ENCODE data around the gene AVPR2.

AVPR2 gene

GRCh38 chrX:153934148-153934761, 29.8 kb downstream of the AVPR2 start:
- no peak for DNase-seq

DNA sequence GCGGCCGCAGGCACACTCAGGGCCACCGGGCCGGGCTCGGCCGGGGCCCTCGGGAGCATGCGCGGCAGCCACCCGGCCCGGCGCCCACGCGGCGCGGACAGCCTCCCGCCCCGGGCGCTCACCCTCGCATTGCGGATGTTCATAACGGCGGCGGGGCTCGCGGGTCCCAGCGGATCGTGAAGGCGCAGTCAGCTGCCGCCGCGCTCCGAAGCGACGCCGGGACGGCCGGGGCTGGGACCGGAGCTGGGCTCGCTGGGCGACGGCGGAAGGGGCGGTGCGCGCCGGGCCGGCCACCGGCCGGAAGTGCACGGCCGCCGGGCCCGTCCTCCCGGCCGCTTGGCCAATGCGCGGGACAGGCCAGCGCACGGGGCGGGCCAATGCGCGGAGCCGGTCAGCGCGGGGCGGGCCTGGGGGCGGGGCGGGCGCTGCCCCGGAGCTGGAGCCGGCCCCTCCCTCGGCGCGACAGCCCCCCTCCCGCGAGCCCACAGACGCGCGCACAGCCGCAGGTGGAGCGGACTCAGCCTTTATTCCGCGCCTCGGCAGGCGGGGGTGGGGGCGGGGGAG, 30.4 kb downstream of the AVPR2 start, which contains the start of gene NAA10:
Gene NAA10, minus strand, starts transcription at position 276 of the 564 bp plus-strand sequence. Its CDS starts 133 bp downstream, at position 143.
- DNase-seq: peak; percentile 38 to 71

DNA sequence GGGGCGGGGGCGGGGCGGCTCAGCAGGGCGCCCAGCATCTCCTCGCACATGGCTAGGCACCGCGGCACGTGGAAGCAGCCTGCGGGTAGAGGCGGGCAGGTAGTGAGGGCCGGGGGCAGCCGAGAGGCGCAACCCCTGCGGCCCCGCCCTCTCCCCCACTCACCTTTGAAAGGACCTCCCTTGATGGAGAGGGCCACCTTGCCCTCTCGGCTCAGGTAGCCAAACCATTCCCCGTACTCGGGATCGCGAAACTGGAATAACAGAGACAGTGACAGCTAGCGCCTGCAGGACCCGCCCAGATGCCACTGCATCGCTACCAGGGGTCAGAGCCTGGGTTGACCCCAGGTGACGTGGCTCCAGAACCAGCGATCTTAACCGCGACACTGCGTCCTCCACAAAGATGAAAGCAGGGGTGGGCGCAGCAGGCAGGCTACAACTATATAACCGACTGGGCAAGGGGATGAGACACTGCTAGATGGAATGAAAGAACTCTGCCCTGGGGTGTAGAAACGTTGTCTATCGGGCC, 30.9 kb downstream of the AVPR2 start:
- DNase-seq: no peak

DNA sequence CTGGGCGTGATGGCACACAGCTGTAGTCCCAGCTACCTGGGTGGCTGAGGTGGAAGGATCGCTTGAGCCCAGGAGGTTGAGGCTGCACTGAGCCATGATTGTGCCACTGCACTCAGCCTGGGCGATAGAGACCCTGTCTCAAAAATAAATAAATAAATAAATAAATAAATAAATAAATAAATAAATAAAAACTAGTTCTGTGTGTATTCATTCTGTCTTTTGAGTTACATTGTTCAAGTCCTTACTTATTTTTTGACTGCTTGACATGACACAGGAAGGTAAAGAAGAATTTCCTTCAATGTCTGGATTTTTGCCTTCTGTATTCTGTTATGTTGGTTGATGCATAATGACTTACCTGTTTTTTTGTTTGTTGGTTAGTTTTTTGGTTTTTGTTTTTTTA, 32.6 kb downstream of the AVPR2 start:
- no peak for DNase-seq

DNA sequence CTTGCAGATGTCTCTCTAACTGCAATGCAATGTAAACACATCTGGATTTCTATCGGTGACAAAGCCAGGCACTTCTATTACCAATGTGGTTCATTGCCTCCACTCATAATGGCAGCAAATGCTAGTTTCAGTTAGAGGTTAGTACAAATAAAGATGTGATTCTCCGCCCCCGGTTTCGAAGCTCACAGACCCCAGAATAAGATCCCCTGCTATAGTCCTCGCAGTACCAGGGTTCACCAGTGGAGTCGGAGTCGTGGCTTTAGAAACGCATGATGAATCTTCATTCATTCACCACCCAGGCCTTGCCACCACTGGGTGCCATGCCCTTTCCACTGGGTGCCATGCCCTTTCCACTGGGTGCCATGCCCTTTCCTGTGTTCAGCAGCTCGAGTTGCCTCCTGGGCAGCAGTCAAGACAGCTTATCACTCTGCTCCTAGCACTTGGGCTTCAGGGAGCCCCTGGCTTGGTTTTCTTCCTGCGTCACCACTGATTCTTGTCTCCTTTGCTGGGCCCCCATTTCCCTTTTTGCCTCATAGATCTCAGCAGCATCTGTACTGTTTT, 33.8 kb downstream of the AVPR2 start:
- no peak for DNase-seq

- no peak for DNase-seq
Measured at GRCh38 chrX:153939573-153939972, 35.1 kb downstream of the AVPR2 start.

GRCh38 chrX:153941336-153942252, 37.1 kb downstream of the AVPR2 start:
- DNase-seq: no peak

GRCh38 chrX:153944140-153944799, 39.8 kb downstream of the AVPR2 start, which contains the start of gene RENBP:
Gene RENBP (minus strand): TSS chrX:153944643. CDS start chrX:153944610, 33 bp downstream.
- DNase-seq: no peak

- DNase-seq: no peak
Measured at GRCh38 chrX:153944800-153945150, 40.3 kb downstream of the AVPR2 start.

GRCh38 chrX:153945956-153946943, 41.8 kb downstream of the AVPR2 start:
- DNase-seq: no peak

DNA sequence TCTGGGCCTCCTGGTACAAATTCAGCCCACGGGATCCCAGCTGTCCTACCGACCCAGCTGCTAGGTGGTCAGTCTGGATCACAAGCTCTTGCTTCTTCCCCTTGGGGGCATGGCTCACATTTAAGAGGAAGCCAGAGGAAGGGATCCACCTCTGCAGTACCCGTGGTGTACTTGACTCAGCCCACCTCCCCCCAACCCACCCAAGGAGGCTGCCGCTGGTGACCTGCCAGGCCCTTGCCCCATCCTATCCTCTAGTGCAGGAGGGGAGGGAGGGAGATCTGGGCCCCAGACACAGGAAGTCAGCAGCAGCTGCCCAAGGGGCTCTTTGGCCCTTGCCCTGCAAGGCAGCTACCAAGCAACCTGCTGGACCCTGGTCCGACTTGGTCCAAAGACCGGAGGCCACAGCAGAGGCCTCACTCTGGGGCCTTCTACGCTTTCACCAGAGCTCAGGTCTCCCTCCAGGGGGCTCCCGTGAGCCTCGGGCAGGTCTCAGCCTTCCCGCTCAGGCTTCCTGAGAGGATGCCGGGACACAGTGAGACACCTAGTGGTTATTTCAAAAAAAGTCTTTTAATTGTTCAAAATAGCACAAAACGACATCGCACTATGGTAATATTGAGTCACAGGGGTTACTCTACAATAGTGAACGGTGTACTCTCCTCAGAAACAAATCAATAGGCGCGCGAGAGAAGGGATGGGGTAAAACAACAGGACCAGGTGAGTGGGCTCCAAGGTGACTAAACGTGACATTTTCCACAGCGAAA, 42.7 kb downstream of the AVPR2 start:
- peak; percentile 36 to 69 for DNase-seq

- DNase-seq: no peak
Measured at GRCh38 chrX:153948002-153948466, 43.6 kb downstream of the AVPR2 start.

DNA sequence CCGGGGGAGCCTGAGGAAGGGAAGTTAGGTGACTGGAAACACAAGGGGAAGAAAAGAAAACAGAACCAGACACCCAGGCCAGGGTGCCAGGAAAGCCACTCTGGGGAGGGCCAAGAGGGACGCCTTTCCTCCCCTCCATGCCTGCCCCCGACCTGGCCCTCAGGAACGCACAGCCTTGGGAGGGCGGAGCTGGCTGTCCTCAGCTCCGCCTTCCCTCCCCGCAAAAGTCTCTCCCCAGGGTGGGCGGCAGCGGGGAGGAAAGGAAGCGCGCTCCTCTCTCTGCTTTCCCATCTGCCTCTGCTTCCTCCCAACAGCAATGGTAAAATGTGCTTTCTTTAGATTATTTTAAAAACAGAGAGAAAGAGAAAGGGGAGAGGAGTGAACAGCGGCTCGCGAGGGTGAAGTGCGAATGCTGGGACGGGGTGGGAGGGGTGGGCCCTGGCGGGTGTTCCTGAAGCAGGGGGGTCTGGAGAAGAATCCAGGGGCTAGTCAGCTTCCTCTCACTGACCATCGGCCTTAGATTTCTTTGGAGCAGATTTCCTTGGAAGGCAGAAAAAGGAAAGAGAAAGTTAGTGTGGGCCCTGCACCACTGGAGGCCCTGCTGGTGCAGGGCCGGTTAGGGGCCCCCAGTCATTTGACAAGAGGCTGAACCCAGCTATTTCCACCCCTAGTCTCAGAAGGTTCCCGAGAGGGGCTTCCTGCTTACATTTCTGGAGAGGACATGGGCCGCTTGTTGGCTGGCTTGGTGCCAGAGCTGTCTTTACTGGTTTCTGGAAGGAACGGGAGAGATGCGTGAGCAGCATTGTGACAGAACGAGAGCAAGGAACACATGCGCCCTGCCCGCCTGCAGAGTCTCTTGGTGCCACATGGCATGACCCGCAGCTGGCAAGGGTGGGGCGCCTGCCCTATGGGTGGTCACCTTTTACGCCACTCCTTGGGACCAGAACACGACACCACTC, 44.7 kb downstream of the AVPR2 start:
- DNase-seq: no peak

- DNase-seq: no peak
Measured at GRCh38 chrX:153950127-153950526, 45.7 kb downstream of the AVPR2 start.

DNA sequence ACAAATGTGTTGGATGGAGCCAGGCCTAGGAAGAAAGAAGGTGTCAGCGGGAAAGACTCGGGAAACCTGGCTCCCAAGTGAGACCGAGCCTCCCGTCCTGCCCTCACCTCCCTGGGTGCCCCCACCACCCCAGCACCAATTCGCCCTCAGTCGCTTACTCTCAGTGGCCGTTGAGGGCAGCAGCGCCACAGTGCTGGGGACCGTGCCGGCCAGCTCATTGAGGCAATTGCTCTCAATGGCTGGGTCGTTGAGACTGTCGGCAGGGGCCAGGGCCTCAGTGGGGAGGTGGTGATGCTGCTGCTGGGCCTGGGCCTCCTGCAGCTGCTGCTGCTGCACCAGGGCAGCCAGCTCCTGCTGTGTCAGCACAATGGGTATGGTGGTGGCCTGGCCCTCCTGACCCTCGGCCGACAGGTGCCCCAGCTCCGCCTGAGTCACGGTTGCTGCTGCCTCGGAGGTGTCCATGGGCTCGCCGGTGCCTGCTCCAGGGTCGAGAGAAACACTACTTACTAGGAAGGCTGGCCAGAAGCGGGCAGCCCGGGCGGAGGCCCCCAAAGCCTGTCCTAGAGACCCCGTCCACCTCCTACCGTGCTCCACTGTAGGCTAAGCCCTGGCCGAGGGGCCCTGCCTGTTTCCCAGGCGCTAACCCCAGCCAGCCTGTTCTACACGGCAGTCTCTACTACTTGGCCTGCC, 47.4 kb downstream of the AVPR2 start:
- no peak for DNase-seq

DNA sequence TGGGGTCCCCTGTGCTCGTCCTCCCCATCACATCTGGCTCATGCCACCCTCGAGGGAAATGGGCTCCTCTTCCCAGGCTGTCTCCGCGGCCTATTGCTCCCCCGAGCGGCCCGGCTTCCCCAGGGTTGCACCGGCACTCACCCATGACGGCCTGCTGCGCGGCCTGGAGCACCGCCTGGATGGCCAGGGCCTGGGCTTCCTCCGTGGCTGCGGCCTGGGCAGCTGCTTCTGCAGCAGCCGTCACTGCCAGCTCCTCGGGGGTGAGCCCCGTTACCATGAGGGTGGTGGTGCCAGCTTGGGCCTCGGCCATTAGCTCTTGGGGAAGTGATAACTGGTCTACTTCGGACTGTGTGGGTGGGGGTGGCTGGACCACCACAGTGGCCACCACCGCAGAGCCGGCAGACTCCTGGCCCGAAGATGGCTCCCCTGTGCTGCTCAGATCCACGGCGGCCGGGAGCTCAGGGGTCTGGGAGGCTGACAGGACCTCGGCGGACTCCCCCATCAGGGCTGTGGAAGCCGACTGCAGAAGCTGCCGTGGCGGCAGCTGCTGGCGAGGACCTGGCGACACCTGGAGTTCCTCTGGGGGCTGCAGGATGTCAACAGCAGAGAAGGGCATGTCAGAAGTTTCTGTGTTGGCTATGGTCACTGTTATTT, 48.0 kb downstream of the AVPR2 start:
- no peak for DNase-seq

- peak; percentile 16 to 48 for DNase-seq
Measured at GRCh38 chrX:153953342-153953830, 48.9 kb downstream of the AVPR2 start.
